CD4-positive, alpha-beta memory T cell (primary cell): ENCODE data around the gene NDUFAF2. TPM values are rescaled to one million over a fixed set of nuclear protein-coding genes. Genes with fewer than 3 reads are reported as not detected.

Experiments
- CTCF ChIA-PET: fragments of 350-600 bp; sonication (Branson Sonifier 250); formaldehyde crosslinking; loops from one replicate; lab custom pipeline; 2021; ENCODE audit warnings: inconsistent platforms; ENCODE audit not compliant: partially characterized antibody; lab: Charles Lee
- POLR2A ChIA-PET: fragments of 350-600 bp; sonication (Branson Sonifier 250); formaldehyde crosslinking; loops from one replicate; lab custom pipeline; 2021; ENCODE audit not compliant: partially characterized antibody; lab: Charles Lee
- DNase-seq, 5 donors: peaks; one replicate each; pipeline versions ENCODE4 v3.0.0 to v3.0.0-alpha.2; 2020 to 2022; ENCODE audit warnings: mixed read lengths in 1 of 5
- H3K27ac ChIP-seq: one replicate; pipeline ENCODE4 v1.7.0; 2013; ENCODE audit warnings: low read depth, low read length
- H3K27me3 ChIP-seq: 2 replicates; pipeline ENCODE4 v1.7.0; 2013; ENCODE audit warnings: mild to moderate bottlenecking, low read length, moderate library complexity; ENCODE audit not compliant: insufficient read depth
- H3K36me3 ChIP-seq: 2 replicates; pipeline ENCODE4 v1.7.0; 2013; ENCODE audit warnings: mild to moderate bottlenecking, low read length, moderate library complexity; ENCODE audit not compliant: insufficient read depth
- H3K4me1 ChIP-seq: 2 replicates; pipeline ENCODE4 v1.7.0; 2013; ENCODE audit warnings: mild to moderate bottlenecking, low read length, moderate library complexity; ENCODE audit not compliant: insufficient read depth
- H3K4me3 ChIP-seq, 2 donors: one replicate each; pipeline ENCODE4 v1.7.0; 2013; ENCODE audit warnings: low read length in 2 of 2, mild to moderate bottlenecking in 1 of 2
- H3K9me3 ChIP-seq, 2 donors: one replicate each; pipeline ENCODE4 v1.7.0; 2013; ENCODE audit warnings: low read length in 2 of 2, control low read depth in 1 of 2; ENCODE audit not compliant: control insufficient read depth in 1 of 2
- H3K27ac Mint-ChIP-seq, 7 donors: one replicate each; pipeline ENCODE4 v1.8.0; 2020 to 2021; ENCODE audit warnings: mixed read lengths in 7 of 7, mild to moderate bottlenecking in 6 of 7, inconsistent platforms in 3 of 7, moderate library complexity in 3 of 7
- H3K27me3 Mint-ChIP-seq, 2 donors: one replicate each; pipeline ENCODE4 v1.8.0; 2020 to 2021; ENCODE audit warnings: mixed read lengths in 2 of 2
- H3K36me3 Mint-ChIP-seq, 2 donors: one replicate each; pipeline ENCODE4 v1.8.0; 2020 to 2021; ENCODE audit warnings: mixed read lengths in 2 of 2, inconsistent platforms in 1 of 2, mild to moderate bottlenecking in 1 of 2
- H3K4me1 Mint-ChIP-seq, 4 donors: one replicate each; pipeline ENCODE4 v1.8.0; 2020 to 2021; ENCODE audit warnings: mixed read lengths in 4 of 4, mild to moderate bottlenecking in 1 of 4
- H3K4me3 Mint-ChIP-seq, 8 donors: one replicate each; pipeline ENCODE4 v1.8.0; 2020 to 2021; ENCODE audit warnings: mixed read lengths in 8 of 8, mild to moderate bottlenecking in 7 of 8, moderate library complexity in 6 of 8, inconsistent platforms in 3 of 8
- H3K9me3 Mint-ChIP-seq, 8 donors: one replicate each; pipeline ENCODE4 v1.8.0; 2020 to 2021; ENCODE audit warnings: mixed read lengths in 8 of 8, mild to moderate bottlenecking in 5 of 8, inconsistent platforms in 3 of 8, moderate library complexity in 1 of 8
- intact Hi-C: fragments of 100-400 bp; cut with micrococcal nuclease; formaldehyde crosslinking; loops from one replicate; pipeline ENCODE4 v1.15.1; 2023
- polyA plus RNA-seq, 2 donors: library from polyadenylated mRNA; unstranded; fragments of 300-500 nt; fragmentation: Illumina TruSeq; gene quantifications; one replicate each; pipeline ENCODE4 v1.2.3, GENCODE V29; 2021
- total RNA-seq, 2 experiments: library from RNA; stranded (reverse); gene quantifications; one replicate each; pipeline ENCODE4 v1.2.3, GENCODE V29; 2021

The NDUFAF2 gene
- total and polyA plus RNA-seq, 4 experiments from 2014 or later, result 14.7 to 44.9 (median 24.8) TPM

DNA sequence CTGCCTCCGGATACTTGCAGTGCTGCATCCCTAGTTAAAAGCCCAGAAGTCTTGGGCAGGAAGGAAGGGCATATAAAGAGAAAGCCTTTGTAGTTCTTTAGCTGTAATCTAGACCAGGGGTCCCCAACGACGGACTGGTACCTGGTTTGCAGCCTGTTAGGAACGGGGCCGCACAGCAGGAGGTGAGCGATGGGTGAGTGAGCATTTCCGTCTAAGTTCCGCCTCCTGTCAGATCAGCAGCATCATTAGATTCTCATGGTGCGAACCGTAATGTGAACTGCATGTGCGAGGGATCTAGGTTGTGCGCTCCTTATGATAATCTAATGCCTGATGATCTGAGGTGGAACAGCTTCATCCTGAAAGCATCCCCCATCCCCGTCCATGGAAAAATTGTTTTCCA is 218.9 kb downstream of the NDUFAF2 start:
- peaks cover 25 to 35% of the 10 kb centered on the region in 2 donors for H3K36me3 Mint-ChIP-seq
- Histone ChIP-seq H3K9me3 (no peaks in the 10 kb centered on the region), H3K36me3 (peaks cover 11% of the 10 kb centered on the region), H3K4me3 (no peak overlapping the region), H3K27me3 (no peaks in the 10 kb centered on the region), H3K4me1 (peaks cover 26% of the 10 kb centered on the region), H3K27ac (no peak overlapping the region)
- H3K4me3 Mint-ChIP-seq, result peak overlapping the region in 3 of 8 donors; percentile 18 to 96 (median 94)
- ChIA-PET CTCF (interaction anchor here (1.3 kb wide), 1 partner anchor 19 kb away, joined by 5 read pairs; no protein-coding TSS in a partner anchor), POLR2A (interaction anchor here (3.7 kb wide), 1 partner anchor 167 kb away, joined by 21 read pairs; the partner anchor contains the start of gene ZSWIM6)
- intact Hi-C loops, result loop anchor here (5.0 kb wide), 2 partner anchors 217 to 493 kb away; partner anchors contain the start of genes ERCC8 and NDUFAF2
- peaks cover 27 to 42% (median 34%) of the 10 kb centered on the region in 4 donors for H3K4me1 Mint-ChIP-seq
- DNase-seq, result no peak
- H3K27ac Mint-ChIP-seq, result peak overlapping the region in 4 of 7 donors; percentile 17 to 96 (median 90)
- H3K9me3 Mint-ChIP-seq, result peaks cover 0 to 2% (median 0%) of the 10 kb centered on the region in 8 donors
- peaks cover 0 to 2% of the 10 kb centered on the region in 2 donors for H3K27me3 Mint-ChIP-seq

DNA sequence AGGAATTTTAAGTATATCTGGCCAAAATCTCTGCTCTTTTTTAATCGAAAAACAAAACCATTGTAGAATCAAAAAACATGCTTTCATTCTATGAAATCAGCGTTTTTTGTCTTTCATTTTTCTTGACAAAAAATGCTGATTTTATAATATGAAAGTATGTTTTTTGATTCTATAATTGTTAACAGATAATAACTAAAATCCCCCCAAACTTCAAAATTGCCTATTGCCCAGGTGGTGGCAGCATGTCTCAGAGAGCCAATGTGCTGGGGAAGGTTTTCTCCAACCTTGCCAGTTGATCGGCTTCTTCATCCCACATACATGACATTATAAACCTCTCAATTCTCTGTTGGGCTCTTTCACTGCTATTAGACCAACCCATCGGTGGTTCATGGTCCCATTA is 222.4 kb downstream of the NDUFAF2 start:
- ChIA-PET POLR2A (no interaction called here), CTCF (interaction anchor here (1.1 kb wide), 1 partner anchor 164 kb away, joined by 3 read pairs; no protein-coding TSS in a partner anchor)
- Histone ChIP-seq H3K9me3 (no peaks in the 10 kb centered on the region), H3K27ac (no peak overlapping the region), H3K36me3 (no peaks in the 10 kb centered on the region), H3K4me1 (peaks cover 13% of the 10 kb centered on the region), H3K27me3 (no peaks in the 10 kb centered on the region), H3K4me3 (no peak overlapping the region)
- intact Hi-C loops, result no loop called here
- H3K36me3 Mint-ChIP-seq, result peaks cover 0 to 6% of the 10 kb centered on the region in 2 donors
- H3K9me3 Mint-ChIP-seq, result no peaks in the 10 kb centered on the region
- H3K27ac Mint-ChIP-seq, result no peak overlapping the region
- no peak for DNase-seq
- no peak overlapping the region for H3K4me3 Mint-ChIP-seq
- H3K27me3 Mint-ChIP-seq, result peaks cover 0 to 2% of the 10 kb centered on the region in 2 donors
- H3K4me1 Mint-ChIP-seq, result peaks cover 6 to 13% (median 9%) of the 10 kb centered on the region in 4 donors

DNA sequence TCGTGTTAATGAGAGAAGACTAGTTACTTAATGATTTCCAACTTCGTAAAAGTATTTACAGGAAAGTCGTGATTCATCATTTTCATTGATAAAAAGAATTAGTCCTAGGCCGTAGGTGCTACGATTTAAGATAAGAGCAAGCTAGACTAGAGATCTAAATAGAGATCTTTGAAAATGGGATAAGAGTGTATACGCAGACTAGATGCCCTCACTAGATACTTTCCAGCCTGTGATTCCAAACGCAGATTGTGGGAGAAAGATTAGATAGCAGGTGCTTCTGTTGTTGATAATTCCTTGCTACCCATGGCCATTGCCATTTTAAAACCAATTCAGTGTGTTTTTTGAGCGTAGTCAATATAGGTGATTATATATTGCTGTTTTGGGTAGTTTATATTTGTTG is 223.9 kb downstream of the NDUFAF2 start:
- no peak overlapping the region for H3K27ac ChIP-seq
- no peaks in the 10 kb centered on the region for H3K4me1 ChIP-seq
- DNase-seq, result no peak
- ChIA-PET POLR2A (no interaction called here), CTCF (interaction anchor here (1.4 kb wide), 1 partner anchor 490 kb away, joined by 3 read pairs; no protein-coding TSS in a partner anchor)
- Mint-ChIP-seq H3K27ac (no peak overlapping the region), H3K36me3 (no peaks in the 10 kb centered on the region), H3K9me3 (no peaks in the 10 kb centered on the region), H3K4me3 (no peak overlapping the region), H3K4me1 (no peaks in the 10 kb centered on the region), H3K27me3 (peaks cover 0 to 2% of the 10 kb centered on the region in 2 donors)
- no peaks in the 10 kb centered on the region for H3K9me3 ChIP-seq
- no peaks in the 10 kb centered on the region for H3K27me3 ChIP-seq
- no peak overlapping the region for H3K4me3 ChIP-seq
- no peaks in the 10 kb centered on the region for H3K36me3 ChIP-seq
- intact Hi-C loops, result no loop called here

DNA sequence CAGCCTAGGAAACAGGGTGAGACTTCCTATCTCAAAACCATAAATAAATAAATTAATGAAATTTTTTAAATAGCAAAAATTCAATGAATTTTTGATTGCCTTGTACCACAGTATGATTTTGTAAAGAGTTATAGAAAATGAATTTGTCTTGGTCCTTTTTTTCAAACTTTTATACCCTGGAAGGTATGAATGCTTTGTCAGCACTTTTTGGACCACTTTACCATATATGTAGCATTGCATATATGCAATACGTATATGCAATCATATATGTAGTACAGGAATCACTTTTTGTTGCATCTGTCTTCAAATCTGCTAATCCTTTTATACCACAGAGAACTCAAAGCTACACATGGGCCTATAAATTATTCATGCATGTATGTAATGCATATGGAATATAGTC is 226.5 kb downstream of the NDUFAF2 start:
- POLR2A ChIA-PET, result interaction anchor here (0.6 kb wide), 1 partner anchor 9 kb away, joined by 3 read pairs; the partner anchor contains the start of gene SMIM15
- H3K27me3 Mint-ChIP-seq, result peaks cover 0 to 2% of the 10 kb centered on the region in 2 donors

DNA sequence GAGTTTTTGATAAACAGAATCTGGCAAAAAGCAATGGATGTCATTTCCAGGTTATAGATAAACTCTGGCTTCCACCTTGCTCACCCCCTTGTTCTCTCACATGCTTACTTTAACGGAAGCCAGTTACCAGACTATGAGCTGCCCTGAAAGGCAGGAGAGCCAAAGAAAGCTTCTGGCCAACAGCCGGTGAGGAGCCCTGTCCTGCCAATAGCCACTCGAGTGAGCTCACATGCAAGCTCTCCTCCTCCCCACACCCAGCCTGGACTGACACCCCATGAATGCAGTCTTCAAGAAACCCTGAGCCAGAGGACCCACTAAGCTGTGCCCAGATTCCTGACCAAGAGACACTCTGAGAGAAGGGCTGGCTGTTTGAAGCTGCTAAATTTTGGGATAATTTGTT is 231.6 kb downstream of the NDUFAF2 start:
- no peak for DNase-seq
- H3K36me3 ChIP-seq, result no peaks in the 10 kb centered on the region
- POLR2A ChIA-PET, result no interaction called here
- intact Hi-C loops, result no loop called here
- H3K4me1 ChIP-seq, result no peaks in the 10 kb centered on the region
- H3K9me3 Mint-ChIP-seq, result peaks cover 0 to 2% (median 0%) of the 10 kb centered on the region in 8 donors
- H3K27ac ChIP-seq, result no peak overlapping the region
- no peaks in the 10 kb centered on the region for H3K36me3 Mint-ChIP-seq
- peaks cover 0 to 7% (median 4%) of the 10 kb centered on the region in 4 donors for H3K4me1 Mint-ChIP-seq
- peaks cover 0 to 2% of the 10 kb centered on the region in 2 donors for H3K27me3 Mint-ChIP-seq
- no peaks in the 10 kb centered on the region for H3K9me3 ChIP-seq
- no peaks in the 10 kb centered on the region for H3K27me3 ChIP-seq
- CTCF ChIA-PET, result no interaction called here
- no peak overlapping the region for H3K27ac Mint-ChIP-seq
- H3K4me3 ChIP-seq, result no peak overlapping the region
- H3K4me3 Mint-ChIP-seq, result no peak overlapping the region

More for the DNA sequence above, 226.5 kb downstream of the NDUFAF2 start:
- Histone ChIP-seq H3K9me3 (no peaks in the 10 kb centered on the region), H3K27me3 (no peaks in the 10 kb centered on the region), H3K4me1 (no peaks in the 10 kb centered on the region), H3K27ac (no peak overlapping the region), H3K36me3 (no peaks in the 10 kb centered on the region), H3K4me3 (no peak overlapping the region)
- no peak overlapping the region for H3K4me3 Mint-ChIP-seq
- no peaks in the 10 kb centered on the region for H3K4me1 Mint-ChIP-seq
- CTCF ChIA-PET, result no interaction called here
- no peak overlapping the region for H3K27ac Mint-ChIP-seq
- H3K9me3 Mint-ChIP-seq, result no peaks in the 10 kb centered on the region
- intact Hi-C loops, result no loop called here
- no peak for DNase-seq
- H3K36me3 Mint-ChIP-seq, result no peaks in the 10 kb centered on the region

DNA sequence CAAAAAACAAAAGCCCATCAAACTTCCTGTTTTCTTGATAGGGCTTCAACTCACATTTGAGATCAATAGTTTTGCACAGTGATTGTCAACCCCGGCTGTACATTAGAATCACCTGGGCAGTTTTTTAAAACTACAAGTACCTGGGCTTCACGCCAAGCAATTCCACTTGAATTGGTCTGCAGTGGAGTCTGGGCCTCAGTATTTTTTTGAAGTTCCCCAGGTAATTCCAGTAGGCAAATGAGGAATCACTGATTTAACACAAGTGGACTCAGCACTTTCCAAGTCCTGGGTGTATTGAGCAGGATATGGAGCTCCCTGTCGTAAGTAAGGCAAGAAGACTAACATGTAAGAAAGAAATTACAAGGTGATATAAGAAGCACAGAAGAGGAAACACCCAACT is 232.1 kb downstream of the NDUFAF2 start:
- Mint-ChIP-seq H3K36me3 (no peaks in the 10 kb centered on the region), H3K9me3 (peaks cover 0 to 2% (median 0%) of the 10 kb centered on the region in 8 donors), H3K4me3 (no peak overlapping the region), H3K4me1 (peaks cover 0 to 7% (median 4%) of the 10 kb centered on the region in 4 donors), H3K27me3 (peaks cover 0 to 2% of the 10 kb centered on the region in 2 donors), H3K27ac (no peak overlapping the region)
- Histone ChIP-seq H3K27me3 (no peaks in the 10 kb centered on the region), H3K36me3 (no peaks in the 10 kb centered on the region), H3K27ac (no peak overlapping the region), H3K4me1 (no peaks in the 10 kb centered on the region), H3K9me3 (no peaks in the 10 kb centered on the region), H3K4me3 (no peak overlapping the region)
- CTCF ChIA-PET, result no interaction called here
- intact Hi-C loops, result no loop called here
- POLR2A ChIA-PET, result no interaction called here
- no peak for DNase-seq

DNA sequence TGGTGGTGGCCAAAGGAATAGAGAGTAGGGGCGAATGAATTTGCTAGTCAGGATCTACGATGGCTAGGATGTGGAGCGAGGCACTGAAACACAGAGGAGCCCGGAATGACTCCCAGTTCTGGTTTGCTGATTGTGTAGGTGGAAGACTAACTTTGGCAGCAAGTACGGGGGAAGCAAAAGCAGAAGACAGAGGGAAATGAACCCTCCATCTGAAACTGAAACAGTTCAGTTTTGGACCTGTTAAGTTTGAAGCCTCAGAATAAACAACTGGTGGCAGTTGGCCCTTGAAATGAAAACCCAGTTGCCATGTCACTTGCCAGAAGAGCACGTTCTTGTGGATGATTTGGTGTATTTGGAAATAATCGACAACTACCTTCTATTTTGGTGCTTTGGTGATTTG is 232.7 kb downstream of the NDUFAF2 start:
- DNase-seq, result no peak
- no peak overlapping the region for H3K4me3 Mint-ChIP-seq
- Histone ChIP-seq H3K4me1 (no peaks in the 10 kb centered on the region), H3K27me3 (no peaks in the 10 kb centered on the region), H3K36me3 (no peaks in the 10 kb centered on the region), H3K4me3 (no peak overlapping the region), H3K27ac (no peak overlapping the region), H3K9me3 (no peaks in the 10 kb centered on the region)
- CTCF ChIA-PET, result no interaction called here
- peaks cover 0 to 2% of the 10 kb centered on the region in 2 donors for H3K27me3 Mint-ChIP-seq
- H3K9me3 Mint-ChIP-seq, result peaks cover 0 to 2% (median 0%) of the 10 kb centered on the region in 8 donors
- H3K36me3 Mint-ChIP-seq, result no peaks in the 10 kb centered on the region
- no peak overlapping the region for H3K27ac Mint-ChIP-seq
- H3K4me1 Mint-ChIP-seq, result peaks cover 0 to 7% (median 4%) of the 10 kb centered on the region in 4 donors
- POLR2A ChIA-PET, result no interaction called here
- intact Hi-C loops, result no loop called here
